HEK293T (cell line): ENCODE measurements around the gene SHOX.

Experiments used
- ARNT ChIP-seq: fragments of 450-650 bp; IDR thresholded peaks from 2 replicates; pipeline ENCODE4 v1.6.1; 2017; ENCODE audit warnings: mild to moderate bottlenecking
- BHLHE40 ChIP-seq: fragments of 450-650 bp; IDR thresholded peaks from 2 replicates; pipeline ENCODE4 v1.6.1; 2016; ENCODE audit warnings: mild to moderate bottlenecking, moderate library complexity, borderline replicate concordance
- FOXA1 ChIP-seq: fragments of 450-650 bp; IDR thresholded peaks from 2 replicates; pipeline ENCODE4 v1.6.1; 2016; ENCODE audit warnings: mild to moderate bottlenecking
- FOXM1 ChIP-seq: fragments of 450-650 bp; IDR thresholded peaks from 2 replicates; pipeline ENCODE4 v1.6.1; 2017; ENCODE audit warnings: mild to moderate bottlenecking, borderline replicate concordance
- HDGF ChIP-seq: fragments of 450-650 bp; IDR thresholded peaks from 2 replicates; pipeline ENCODE4 v1.6.1; 2017; ENCODE audit warnings: antibody characterized with exemption, borderline replicate concordance
- NFRKB ChIP-seq: fragments of 450-650 bp; IDR thresholded peaks from 2 replicates; pipeline ENCODE4 v1.6.1; 2016; ENCODE audit warnings: mild to moderate bottlenecking, moderate library complexity
- SP1 ChIP-seq: fragments of 450-650 bp; IDR thresholded peaks from 2 replicates; pipeline ENCODE4 v1.6.1; 2017
- SUZ12 ChIP-seq: fragments of 450-650 bp; IDR thresholded peaks from 2 replicates; pipeline ENCODE4 v1.6.1; 2016; ENCODE audit warnings: mild to moderate bottlenecking
- TARDBP ChIP-seq: fragments of 450-650 bp; IDR thresholded peaks from 2 replicates; pipeline ENCODE4 v1.6.1; 2016
- ZNF384 ChIP-seq: fragments of 450-650 bp; IDR thresholded peaks from 2 replicates; pipeline ENCODE4 v1.6.1; 2016
- TF ChIP-seq, protein P1 (sequence below): fragments of 450-650 bp; IDR thresholded peaks from 2 replicates; pipeline ENCODE4 v1.6.1; 2016

GRCh38 chrX:627995-628394 is 2.6 kb upstream of the SHOX start:
- TF ChIP-seq TARDBP (no peak), FOXA1 (no peak), ARNT (no peak), SP1 (no peak), ZNF384 (no peak), BHLHE40 (no peak), NFRKB (no peak), FOXM1 (no peak), SUZ12 (no peak), HDGF (no peak)
- TF ChIP-seq, protein P1, sequence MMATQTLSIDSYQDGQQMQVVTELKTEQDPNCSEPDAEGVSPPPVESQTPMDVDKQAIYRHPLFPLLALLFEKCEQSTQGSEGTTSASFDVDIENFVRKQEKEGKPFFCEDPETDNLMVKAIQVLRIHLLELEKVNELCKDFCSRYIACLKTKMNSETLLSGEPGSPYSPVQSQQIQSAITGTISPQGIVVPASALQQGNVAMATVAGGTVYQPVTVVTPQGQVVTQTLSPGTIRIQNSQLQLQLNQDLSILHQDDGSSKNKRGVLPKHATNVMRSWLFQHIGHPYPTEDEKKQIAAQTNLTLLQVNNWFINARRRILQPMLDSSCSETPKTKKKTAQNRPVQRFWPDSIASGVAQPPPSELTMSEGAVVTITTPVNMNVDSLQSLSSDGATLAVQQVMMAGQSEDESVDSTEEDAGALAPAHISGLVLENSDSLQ: no peak
